Brain microvascular endothelial cell (primary cell): ENCODE results near the gene GAA.
"Not testable (repeated sequence)": the region's sequence is repeated elsewhere in the genome, so short reads cannot be mapped to it uniquely, and the experiment has no call there.

Experiments used
- DNase-seq: peaks from one replicate; pipeline ENCODE4 v3.0.0-alpha.2; 2020
- H3K27ac ChIP-seq: fragments of 250-450 bp; sonication (Bioruptor Pico); 2 replicates; pipeline ENCODE4 v1.5.1; 2020; ENCODE audit warnings: mild to moderate bottlenecking, moderate library complexity
- H3K27me3 ChIP-seq: fragments of 250-450 bp; sonication (Bioruptor Pico); replicated peaks from 2 replicates; pipeline ENCODE4 v1.5.1; 2020; ENCODE audit warnings: mild to moderate bottlenecking
- H3K36me3 ChIP-seq: fragments of 250-450 bp; sonication (Bioruptor Pico); replicated peaks from 2 replicates; pipeline ENCODE4 v1.5.1; 2020; ENCODE audit warnings: mild to moderate bottlenecking
- H3K4me3 ChIP-seq: 2 replicates; pipeline ENCODE4 v1.5.1; 2011; ENCODE audit warnings: low read depth, mild to moderate bottlenecking, control low read depth, low read length, moderate library complexity
- CTCF ChIP-seq: IDR thresholded peaks from 2 replicates; pipeline ENCODE4 v1.5.1; 2011; ENCODE audit warnings: low read depth, mild to moderate bottlenecking, moderate library complexity, low read length, control low read depth, inconsistent platforms; ENCODE audit errors: missing control alignments
- in situ Hi-C: cut with HindIII; loops from 2 replicates; pipeline ENCODE4 v1.10.0; 2017; ENCODE audit warnings: low sequenced_read_pairs, low pct_ligation_motif_present

GAA gene

GRCh38 chr17:80086616-80087015 is 14.8 kb upstream of the GAA start:
- in situ Hi-C loops, result no loop called here
- H3K36me3 ChIP-seq, result no peaks in the 10 kb centered on the region
- TF ChIP-seq CTCF, result no peak
- H3K4me3 ChIP-seq, result no peak overlapping the region
- DNase-seq, result no peak
- no peaks in the 10 kb centered on the region for H3K27me3 ChIP-seq
- H3K27ac ChIP-seq, result no peak overlapping the region

GRCh38 chr17:80087346-80088265 is 13.8 kb upstream of the GAA start:
- no peaks in the 10 kb centered on the region for H3K36me3 ChIP-seq
- no peaks in the 10 kb centered on the region for H3K27me3 ChIP-seq
- no peak overlapping the region for H3K4me3 ChIP-seq
- no peak overlapping the region for H3K27ac ChIP-seq
- in situ Hi-C loops, result no loop called here
- no peak for DNase-seq
- no peak for TF ChIP-seq CTCF

GRCh38 chr17:80089762-80090161 is 11.6 kb upstream of the GAA start:
- H3K36me3 ChIP-seq, result no peaks in the 10 kb centered on the region
- no peak for DNase-seq
- in situ Hi-C loops, result no loop called here
- H3K4me3 ChIP-seq, result no peak overlapping the region
- no peaks in the 10 kb centered on the region for H3K27me3 ChIP-seq
- H3K27ac ChIP-seq, result no peak overlapping the region
- no peak for TF ChIP-seq CTCF

- H3K27ac ChIP-seq, H3K4me3 ChIP-seq, in situ Hi-C loops, DNase-seq, H3K27me3 ChIP-seq, H3K36me3 ChIP-seq: not testable (repeated sequence)
Observed at GRCh38 chr17:80090164-80090563, 11.2 kb upstream of the GAA start.

GRCh38 chr17:80091376-80091775 is 10.0 kb upstream of the GAA start:
- Histone ChIP-seq H3K27ac (no peak overlapping the region), H3K4me3 (no peak overlapping the region), H3K27me3 (no peaks in the 10 kb centered on the region), H3K36me3 (no peaks in the 10 kb centered on the region)
- TF ChIP-seq CTCF, result no peak
- DNase-seq, result no peak
- in situ Hi-C loops, result no loop called here

GRCh38 chr17:80092959-80093358 is 8.4 kb upstream of the GAA start:
- Histone ChIP-seq H3K4me3 (no peak overlapping the region), H3K27ac (no peak overlapping the region), H3K27me3 (no peaks in the 10 kb centered on the region), H3K36me3 (no peaks in the 10 kb centered on the region)
- no peak for TF ChIP-seq CTCF
- no peak for DNase-seq
- in situ Hi-C loops, result no loop called here
